Measurements from ENCODE around the gene PSME1.

- no peak for TF ChIP-seq POLR2AphosphoS5 (IDR thresholded peaks at IDR 0.05; ENCODE audit: borderline replicate concordance, low read depth, low read length)
- TF ChIP-seq EZH2 (IDR thresholded peaks at IDR 0.05): no peak
- TF ChIP-seq FOXP2 (optimal IDR thresholded peaks at IDR 0.05; ENCODE audit: control extremely low read depth, extremely low read length, insufficient read depth): no peak
These were observed 33.5 kb upstream of the PSME1 start for GRCh38 chr14:24102357-24103048.

Data from SK-N-MC (cell line).